NCI-H1417 treated with DMSO at 0.1 percent for 48 hours (cell line): Measurements from ENCODE around the gene COMMD8.

Experiments used
- DNase-seq: peaks from one replicate; lab custom pipeline; 2025; lab: John Stamatoyannopoulos, UW

The COMMD8 gene

GRCh38 chr4:47471591-47471990, 8.1 kb upstream of the COMMD8 start:
- DNase-seq: no peak

GRCh38 chr4:47471064-47471463, 7.6 kb upstream of the COMMD8 start:
- no peak for DNase-seq

DNA sequence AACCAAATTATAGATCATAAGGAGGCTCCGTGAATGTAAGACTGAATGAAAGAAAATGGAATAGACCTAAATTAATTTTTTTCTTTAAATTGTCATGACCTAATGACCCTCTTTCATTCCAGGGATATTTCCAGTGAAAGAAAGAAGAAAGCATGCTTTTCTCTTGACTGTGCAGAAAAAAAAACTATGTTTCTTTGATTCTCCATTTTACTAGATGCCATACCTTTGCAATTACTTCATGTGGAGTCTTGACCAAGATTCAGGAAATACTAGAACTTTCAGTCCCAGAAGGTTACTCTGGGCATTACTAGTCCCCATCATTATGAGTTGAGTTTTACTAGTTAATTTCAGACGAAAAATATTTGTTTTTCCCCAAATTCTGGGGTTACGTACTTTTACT, 6.4 kb upstream of the COMMD8 start:
- no peak for DNase-seq

DNA sequence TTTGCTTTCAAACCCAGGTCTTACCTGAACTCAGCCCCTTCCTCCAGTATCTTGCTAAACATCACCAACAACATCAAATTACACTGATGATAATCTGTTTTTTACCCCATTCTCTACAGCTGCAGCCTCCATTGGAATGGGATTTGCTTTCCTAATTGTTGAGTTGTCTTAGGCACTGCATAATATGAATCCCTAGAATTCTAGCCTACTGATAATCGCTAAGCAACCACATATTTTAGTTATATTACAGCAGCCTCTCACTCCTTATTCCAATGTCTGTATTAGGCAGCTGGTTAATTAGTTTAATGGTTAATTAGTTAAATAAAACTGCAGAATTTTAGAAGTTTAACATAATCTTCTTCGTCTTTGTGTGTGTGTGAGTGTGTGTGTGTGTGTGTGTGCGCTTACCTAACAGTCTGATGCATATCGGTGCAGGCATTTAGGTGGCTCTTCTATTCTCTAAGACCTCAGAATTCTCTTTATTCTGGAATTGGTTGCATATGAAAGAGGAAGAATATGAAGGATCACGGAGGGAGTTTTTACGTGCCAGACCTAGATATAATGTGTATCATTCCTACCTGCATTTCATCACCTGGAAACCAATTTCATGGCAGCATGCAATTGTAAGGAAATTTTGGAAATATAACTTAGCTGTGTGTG, 5.3 kb upstream of the COMMD8 start:
- DNase-seq: no peak

- no peak for DNase-seq
These were observed 2.7 kb upstream of the COMMD8 start for GRCh38 chr4:47466056-47466785.

GRCh38 chr4:47465004-47465403, 1.5 kb upstream of the COMMD8 start:
- DNase-seq: no peak

DNA sequence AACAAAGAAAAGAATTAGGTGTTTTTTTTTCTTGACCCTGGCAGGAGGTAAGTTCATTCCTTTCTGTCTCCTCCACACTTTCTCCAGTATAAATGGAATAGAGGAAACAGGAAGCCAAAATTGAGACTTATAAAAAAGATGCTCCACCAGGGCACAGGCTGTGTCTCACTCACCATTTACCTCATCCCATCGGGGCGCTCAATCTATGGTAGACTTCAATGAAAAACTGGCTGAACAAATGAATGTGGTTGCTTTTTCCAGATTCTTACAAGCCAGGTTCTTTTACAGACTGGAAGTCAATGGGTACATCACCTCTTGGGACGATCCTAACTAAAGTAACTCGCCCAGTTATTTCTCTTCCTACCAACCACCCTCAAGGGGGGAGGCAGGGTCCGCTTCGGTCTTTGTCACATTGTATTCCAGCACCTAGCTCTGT, 685 bp downstream of the COMMD8 start:
- DNase-seq: no peak

DNA sequence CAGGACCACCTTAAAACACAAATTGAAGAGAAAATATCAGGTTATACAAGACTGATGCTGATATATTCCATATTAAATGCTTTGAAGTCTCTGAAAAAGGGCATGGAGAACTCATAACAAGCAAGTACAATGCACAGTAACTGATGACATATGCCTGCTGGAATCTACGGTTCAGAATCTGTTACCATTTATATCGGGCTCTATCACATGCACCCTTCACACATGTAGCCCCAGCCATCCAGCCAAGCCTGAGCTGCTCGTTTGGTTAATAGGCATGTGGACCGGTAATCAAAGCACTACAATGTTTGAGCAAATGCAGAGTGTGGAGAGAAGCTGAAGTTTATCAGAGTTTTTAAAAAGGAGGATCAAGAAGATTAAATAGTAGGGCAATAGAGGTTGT, 11.8 kb downstream of the COMMD8 start:
- DNase-seq: no peak

DNA sequence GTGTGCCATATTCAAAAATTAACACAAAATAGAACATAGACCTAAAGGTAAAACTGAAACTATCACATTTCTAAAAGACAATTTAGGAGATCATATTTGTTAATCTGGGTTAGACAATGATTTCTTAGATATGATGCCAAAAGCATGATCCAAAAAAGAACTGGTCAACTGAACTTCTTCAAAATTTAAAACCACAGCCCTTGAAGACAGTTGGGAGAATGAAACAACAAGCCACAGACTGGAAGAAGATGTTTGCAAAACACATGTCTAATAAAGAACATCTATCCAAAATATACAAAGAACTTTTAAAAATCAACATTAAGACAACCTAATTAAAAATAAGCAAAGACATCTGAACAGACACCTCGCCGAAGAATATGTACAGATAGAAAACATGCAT, 19.5 kb downstream of the COMMD8 start:
- DNase-seq: no peak

- DNase-seq: no peak
These were observed 20.5 kb downstream of the COMMD8 start for GRCh38 chr4:47442980-47443379.

- no peak for DNase-seq
These were observed 28.6 kb downstream of the COMMD8 start for GRCh38 chr4:47434931-47435330.

- DNase-seq: no peak
These were observed 30.8 kb downstream of the COMMD8 start for GRCh38 chr4:47432749-47433148.

GRCh38 chr4:47427935-47428334, 35.6 kb downstream of the COMMD8 start:
- no peak for DNase-seq

GRCh38 chr4:47425628-47426027, 37.9 kb downstream of the COMMD8 start:
- no peak for DNase-seq

- DNase-seq: no peak
These were observed 44.2 kb downstream of the COMMD8 start for GRCh38 chr4:47419296-47419695.

DNA sequence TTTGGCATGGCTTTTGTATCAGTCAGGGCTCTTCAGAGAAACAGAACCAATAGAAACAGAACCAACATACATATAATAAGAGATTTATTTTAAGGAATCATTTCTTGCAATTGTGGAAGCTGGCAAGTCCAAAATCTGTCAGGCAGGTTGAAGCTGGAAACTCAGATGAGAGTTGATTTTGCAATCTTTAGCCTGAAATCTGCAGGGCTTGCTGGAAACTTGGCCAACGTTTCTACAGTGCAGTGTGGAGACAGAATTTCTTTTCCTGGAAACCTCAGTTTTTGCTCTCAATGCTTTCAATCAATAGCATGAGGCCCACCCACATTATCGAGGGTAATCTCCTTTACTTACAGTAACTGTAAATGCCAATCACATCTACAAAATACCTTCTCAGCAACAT, 45.4 kb downstream of the COMMD8 start:
- no peak for DNase-seq

DNA sequence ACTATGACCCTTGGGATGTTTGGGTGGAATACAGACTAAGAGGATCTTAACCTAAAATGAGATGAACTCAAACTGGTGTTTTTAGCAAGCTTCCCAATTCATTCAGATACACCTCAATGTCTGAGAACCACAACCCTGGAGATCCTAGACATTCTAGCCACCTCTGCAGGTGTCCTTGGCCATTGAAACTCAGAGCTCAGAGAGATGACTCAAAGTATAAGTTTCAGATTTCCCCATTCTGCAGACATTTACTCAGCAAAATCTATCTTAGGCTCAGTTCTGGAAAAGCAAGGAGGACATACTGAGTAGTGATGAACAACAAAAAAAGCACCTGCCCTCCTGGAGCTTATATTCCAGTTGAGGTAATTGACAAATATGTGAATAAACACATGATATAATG, 47.8 kb downstream of the COMMD8 start:
- DNase-seq: no peak

DNA sequence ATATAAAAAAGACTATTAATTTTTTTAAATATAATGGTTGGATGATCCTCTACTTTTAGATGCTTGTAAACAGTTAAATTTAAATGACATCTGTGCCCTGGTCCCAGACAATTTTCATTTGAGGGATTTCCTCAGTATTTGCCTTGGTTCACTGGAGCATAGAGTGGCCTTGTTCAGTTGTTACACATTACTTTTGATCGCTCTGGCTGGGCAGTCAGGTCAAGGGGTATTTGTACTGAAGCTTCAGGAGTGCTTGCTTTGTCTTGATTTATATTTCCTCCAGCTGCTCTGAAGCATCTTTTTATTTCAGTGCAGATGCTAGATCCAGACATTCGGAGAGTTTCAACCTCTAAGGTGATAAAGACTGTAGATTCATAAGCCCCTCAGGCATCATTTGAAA, 50.0 kb downstream of the COMMD8 start:
- DNase-seq: no peak

GRCh38 chr4:47410271-47410670, 53.2 kb downstream of the COMMD8 start:
- no peak for DNase-seq

DNA sequence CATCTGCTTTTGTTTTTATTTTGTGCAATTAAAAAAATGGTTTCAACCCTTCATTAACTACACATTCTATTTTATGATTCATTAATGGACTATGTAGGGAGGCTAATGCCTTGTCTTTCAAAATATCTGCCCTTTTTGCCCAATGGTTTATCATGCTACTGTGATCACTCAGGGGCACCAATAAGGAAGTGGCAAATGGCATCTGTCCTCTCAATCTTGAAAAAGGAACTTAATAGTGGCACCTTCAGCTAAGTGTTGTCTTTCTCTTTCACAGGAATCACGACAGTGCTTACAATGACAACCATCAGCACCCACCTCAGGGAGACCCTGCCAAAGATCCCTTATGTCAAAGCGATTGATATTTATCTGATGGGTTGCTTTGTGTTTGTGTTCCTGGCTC, 57.1 kb downstream of the COMMD8 start:
- DNase-seq: no peak
